Urinary bladder (tissue), 2 donors: ENCODE results near the gene OR2A42. TPM values are rescaled to one million over a fixed set of nuclear protein-coding genes. Genes with fewer than 3 reads are reported as not detected.

ENCODE experiments used
- polyA plus RNA-seq: library from polyadenylated mRNA; stranded (reverse); fragments of 200-250 nt; gene quantifications from one replicate; pipeline ENCODE4 v1.2.3, GENCODE V29; 2013
- total RNA-seq: library from RNA; depleted of rRNA; stranded (reverse); fragments of >200 nt; gene quantifications from one replicate; pipeline ENCODE4 v1.2.3, GENCODE V29; 2014
- donor health status: healthy.

OR2A42 gene
- total and polyA plus RNA-seq, 2 donors = 0.04 to 0.42 TPM

Other genes starting within 250 kb of the OR2A42 start
- gene OR6B1, start 239.3 kb downstream of the OR2A42 start, total RNA-seq = not detected
- not detected for gene OR6B1, start 239.3 kb downstream of the OR2A42 start, polyA plus RNA-seq
- gene OR2A5, start 190.7 kb downstream of the OR2A42 start, total RNA-seq = not detected
- gene OR2A5, start 190.7 kb downstream of the OR2A42 start, polyA plus RNA-seq = not detected
- not detected for gene OR2A25, start 169.8 kb downstream of the OR2A42 start, total RNA-seq
- gene OR2A25, start 169.8 kb downstream of the OR2A42 start, polyA plus RNA-seq = not detected
- gene OR2A12, start 153.3 kb downstream of the OR2A42 start, total RNA-seq = not detected
- not detected for gene OR2A12, start 153.3 kb downstream of the OR2A42 start, polyA plus RNA-seq
- not detected for gene OR2A2, start 130.0 kb downstream of the OR2A42 start, total RNA-seq
- gene OR2A2, start 130.0 kb downstream of the OR2A42 start, polyA plus RNA-seq = not detected
- gene OR2A14, start 116.4 kb downstream of the OR2A42 start, total RNA-seq = not detected
- not detected for gene OR2A14, start 116.4 kb downstream of the OR2A42 start, polyA plus RNA-seq
- gene CTAGE4, start 56.1 kb downstream of the OR2A42 start, total RNA-seq = 7.8 TPM
- 0.27 TPM for gene CTAGE4, start 56.1 kb downstream of the OR2A42 start, polyA plus RNA-seq
- gene ARHGEF35, start 43.8 kb downstream of the OR2A42 start, total RNA-seq = 6.5 TPM
- 2.9 TPM for gene ARHGEF35, start 43.8 kb downstream of the OR2A42 start, polyA plus RNA-seq
- 5.6 TPM for gene OR2A7, start 25.2 kb upstream of the OR2A42 start, total RNA-seq
- gene OR2A7, start 25.2 kb upstream of the OR2A42 start, polyA plus RNA-seq = 1.2 TPM
- 0.79 TPM for gene CTAGE8, start 29.7 kb upstream of the OR2A42 start, total RNA-seq
- gene CTAGE8, start 29.7 kb upstream of the OR2A42 start, polyA plus RNA-seq = 0.42 TPM
- 0.05 TPM for gene OR2A1, start 72.8 kb upstream of the OR2A42 start, total RNA-seq
- 0.23 TPM for gene OR2A1, start 72.8 kb upstream of the OR2A42 start, polyA plus RNA-seq
- 3.6 TPM for gene ARHGEF5, start 115.8 kb upstream of the OR2A42 start, total RNA-seq
- gene ARHGEF5, start 115.8 kb upstream of the OR2A42 start, polyA plus RNA-seq = 4.4 TPM
- not detected for gene NOBOX, start 164.1 kb upstream of the OR2A42 start, total RNA-seq
- not detected for gene NOBOX, start 164.1 kb upstream of the OR2A42 start, polyA plus RNA-seq